ENCODE measurements around the gene GIMAP5. TPM values are rescaled to one million over a fixed set of nuclear protein-coding genes. Genes with fewer than 3 reads are reported as not detected.

GIMAP5 gene
- total and polyA plus RNA-seq, 9 of the 15 experiments (the other 6 are each of a cell fraction or from before 2014, with no cell fraction given), result 0.35 TPM; not detected in 8

DNA sequence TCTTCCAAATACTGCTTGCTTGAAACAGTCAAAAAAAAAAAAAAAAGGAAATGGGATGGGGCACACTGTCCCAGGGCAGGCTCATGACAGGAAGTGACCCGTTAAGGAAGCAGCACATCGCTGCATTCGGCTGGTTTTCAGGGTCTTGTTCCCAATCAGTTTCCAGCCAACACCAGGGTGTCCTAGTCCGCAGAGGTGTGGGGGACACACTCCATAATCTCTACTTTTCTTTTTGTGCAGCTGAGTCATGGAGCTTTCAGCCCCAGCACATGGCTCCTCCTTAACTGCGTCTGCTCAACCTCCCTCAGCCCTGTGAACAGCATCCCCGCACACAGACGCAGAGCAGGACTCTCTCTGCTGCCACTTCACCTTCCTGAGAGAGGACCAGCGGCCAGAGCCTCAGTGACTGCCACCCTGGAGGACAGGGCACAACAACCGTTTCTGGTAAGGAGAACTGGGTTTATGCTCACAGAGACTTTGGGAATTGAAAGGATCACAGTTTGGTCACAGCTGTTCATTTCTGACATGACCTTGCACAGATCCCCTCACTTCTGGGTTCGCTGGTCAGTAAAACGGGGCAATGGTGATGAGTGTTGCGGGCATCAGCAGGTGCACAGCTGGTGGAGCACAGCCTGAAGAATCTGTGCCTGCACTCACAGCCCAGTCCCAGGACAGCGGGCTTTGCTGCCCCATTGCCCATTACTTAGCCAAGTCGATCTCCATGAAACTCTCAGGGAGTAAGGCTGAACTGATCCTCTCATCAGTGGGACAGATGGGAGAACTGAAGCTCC lies at the start of gene GIMAP5 (continued):
- TF ChIP-seq, protein P1, sequence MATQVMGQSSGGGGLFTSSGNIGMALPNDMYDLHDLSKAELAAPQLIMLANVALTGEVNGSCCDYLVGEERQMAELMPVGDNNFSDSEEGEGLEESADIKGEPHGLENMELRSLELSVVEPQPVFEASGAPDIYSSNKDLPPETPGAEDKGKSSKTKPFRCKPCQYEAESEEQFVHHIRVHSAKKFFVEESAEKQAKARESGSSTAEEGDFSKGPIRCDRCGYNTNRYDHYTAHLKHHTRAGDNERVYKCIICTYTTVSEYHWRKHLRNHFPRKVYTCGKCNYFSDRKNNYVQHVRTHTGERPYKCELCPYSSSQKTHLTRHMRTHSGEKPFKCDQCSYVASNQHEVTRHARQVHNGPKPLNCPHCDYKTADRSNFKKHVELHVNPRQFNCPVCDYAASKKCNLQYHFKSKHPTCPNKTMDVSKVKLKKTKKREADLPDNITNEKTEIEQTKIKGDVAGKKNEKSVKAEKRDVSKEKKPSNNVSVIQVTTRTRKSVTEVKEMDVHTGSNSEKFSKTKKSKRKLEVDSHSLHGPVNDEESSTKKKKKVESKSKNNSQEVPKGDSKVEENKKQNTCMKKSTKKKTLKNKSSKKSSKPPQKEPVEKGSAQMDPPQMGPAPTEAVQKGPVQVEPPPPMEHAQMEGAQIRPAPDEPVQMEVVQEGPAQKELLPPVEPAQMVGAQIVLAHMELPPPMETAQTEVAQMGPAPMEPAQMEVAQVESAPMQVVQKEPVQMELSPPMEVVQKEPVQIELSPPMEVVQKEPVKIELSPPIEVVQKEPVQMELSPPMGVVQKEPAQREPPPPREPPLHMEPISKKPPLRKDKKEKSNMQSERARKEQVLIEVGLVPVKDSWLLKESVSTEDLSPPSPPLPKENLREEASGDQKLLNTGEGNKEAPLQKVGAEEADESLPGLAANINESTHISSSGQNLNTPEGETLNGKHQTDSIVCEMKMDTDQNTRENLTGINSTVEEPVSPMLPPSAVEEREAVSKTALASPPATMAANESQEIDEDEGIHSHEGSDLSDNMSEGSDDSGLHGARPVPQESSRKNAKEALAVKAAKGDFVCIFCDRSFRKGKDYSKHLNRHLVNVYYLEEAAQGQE (IDR thresholded peaks at IDR 0.05; ENCODE audit: borderline replicate concordance), result no peak
- TF ChIP-seq, protein P1 (CRISPR knock-in tag; IDR thresholded peaks at IDR 0.05; ENCODE audit: low read depth), result 0 out of 2 replicates have a peak, but pooled peaks have one; percentile 31
- TF ChIP-seq BRCA1 (IDR thresholded peaks at IDR 0.05), result no peak
- TF ChIP-seq BRCA1 (CRISPR knock-in tag; IDR thresholded peaks at IDR 0.05), result no peak
- no peak for TF ChIP-seq NCOA1 (IDR thresholded peaks at IDR 0.05; ENCODE audit: low read depth)

All from K562 (cell line).